T-helper 22 cell (primary cell): Measurements from ENCODE around the gene RAP2B.
"Not testable (repeated sequence)": the region's sequence is repeated elsewhere in the genome, so short reads cannot be mapped to it uniquely, and the experiment has no call there.

Experiments
- DNase-seq: peaks from one replicate; pipeline ENCODE4 v3.0.0-alpha.2; 2020; ENCODE audit warnings: low read depth

The RAP2B gene

GRCh38 chr3:153161714-153162512, at the start of gene RAP2B:
Gene RAP2B (plus strand): TSS chr3:153162226. CDS start chr3:153162694, 468 bp downstream.
- peak; percentile 92 for DNase-seq

- DNase-seq: no peak
These were observed 48.5 kb upstream of the RAP2B start for GRCh38 chr3:153113541-153113940.

GRCh38 chr3:153114270-153114669, 47.8 kb upstream of the RAP2B start:
- DNase-seq: not testable (repeated sequence)

GRCh38 chr3:153115326-153115725, 46.7 kb upstream of the RAP2B start:
- DNase-seq: no peak

- DNase-seq: no peak
These were observed 34.2 kb upstream of the RAP2B start for GRCh38 chr3:153127788-153128187.

DNA sequence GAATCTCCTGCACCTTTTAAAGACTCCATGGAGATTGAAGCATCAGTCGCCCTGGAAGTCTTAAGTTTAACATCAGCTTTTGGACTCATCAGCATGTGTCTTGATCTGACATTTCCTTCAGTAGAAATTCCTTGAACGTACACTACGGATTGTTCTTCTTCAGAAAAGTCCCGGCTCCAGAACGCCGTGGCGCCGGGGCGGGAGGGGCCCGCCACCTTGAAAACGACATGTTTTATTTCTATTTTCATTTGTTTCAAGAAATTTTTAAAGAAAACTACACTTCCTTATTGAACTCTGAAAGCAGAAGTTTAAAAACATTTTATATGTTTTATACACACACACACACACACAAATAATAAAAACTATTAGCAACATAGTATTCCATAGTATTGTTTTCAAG, 32.6 kb upstream of the RAP2B start:
- no peak for DNase-seq

- no peak for DNase-seq
These were observed 32.2 kb upstream of the RAP2B start for GRCh38 chr3:153129866-153130265.

- no peak for DNase-seq
These were observed 31.6 kb upstream of the RAP2B start for GRCh38 chr3:153130312-153130977.

GRCh38 chr3:153137626-153138025, 24.4 kb upstream of the RAP2B start:
- DNase-seq: no peak

GRCh38 chr3:153138276-153139210, 23.5 kb upstream of the RAP2B start:
- no peak for DNase-seq

GRCh38 chr3:153142961-153143360, 19.1 kb upstream of the RAP2B start:
- no peak for DNase-seq

- no peak for DNase-seq
These were observed 18.0 kb upstream of the RAP2B start for GRCh38 chr3:153144071-153144470.

GRCh38 chr3:153144779-153145178, 17.2 kb upstream of the RAP2B start:
- DNase-seq: no peak

GRCh38 chr3:153145454-153145853, 16.6 kb upstream of the RAP2B start:
- no peak for DNase-seq

DNA sequence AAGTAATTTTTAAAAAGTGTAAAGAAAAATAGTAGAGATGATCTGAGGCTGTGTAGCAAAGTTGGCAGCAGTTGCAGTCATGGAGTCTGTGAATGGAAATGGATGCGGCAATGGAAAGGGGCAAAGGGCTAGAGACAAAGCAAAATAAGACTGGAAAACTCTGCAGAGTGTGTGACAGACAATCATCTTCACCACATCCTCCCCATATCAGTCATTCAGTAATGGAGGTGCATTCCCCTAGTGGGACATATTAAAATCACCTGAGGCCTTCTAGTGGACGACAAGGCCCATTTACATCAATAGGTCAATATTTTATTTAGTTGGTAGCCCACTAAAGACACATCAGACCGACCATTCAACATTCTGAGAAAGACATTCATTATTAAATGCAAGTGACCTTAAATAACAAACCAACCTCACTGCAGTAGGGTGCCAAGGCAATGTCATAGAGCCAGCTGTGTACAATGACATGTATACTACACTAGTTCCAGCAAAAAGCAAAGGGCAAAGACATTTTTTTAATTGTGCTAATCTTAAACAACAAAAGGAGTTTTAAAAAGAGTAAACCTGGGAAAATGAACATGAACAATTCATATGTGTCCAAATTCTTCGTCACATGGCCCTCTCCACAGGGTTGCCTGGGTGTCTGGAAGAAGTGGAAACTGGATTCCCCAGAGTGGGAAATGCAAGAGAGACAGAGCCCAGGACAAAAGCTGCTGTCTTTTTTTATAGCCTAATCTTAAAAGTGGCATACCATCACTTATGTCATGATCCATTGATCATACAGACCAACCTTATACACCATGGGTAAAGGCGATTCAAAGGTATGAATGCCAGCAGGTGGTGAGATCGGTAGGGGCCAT, 15.6 kb upstream of the RAP2B start:
- DNase-seq: no peak

DNA sequence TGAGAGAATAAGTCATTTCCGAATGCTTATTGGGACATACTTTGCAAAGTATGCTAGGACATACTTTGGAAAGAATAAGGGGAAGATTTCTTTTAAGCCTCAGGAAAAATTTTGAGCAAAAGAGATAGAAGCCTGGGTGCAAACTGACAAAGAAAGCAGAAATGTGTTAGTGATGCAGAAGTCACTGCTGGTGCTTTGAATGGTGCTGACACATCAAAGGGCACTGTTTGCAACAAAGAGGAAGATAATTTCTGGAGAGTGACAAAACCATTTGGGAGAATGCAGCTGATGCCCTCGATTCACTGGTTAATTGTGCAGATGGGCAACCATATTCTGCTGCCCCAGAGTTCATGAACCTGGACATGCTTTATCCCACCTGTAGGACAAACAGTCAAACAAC, 11.0 kb upstream of the RAP2B start:
- DNase-seq: no peak

DNA sequence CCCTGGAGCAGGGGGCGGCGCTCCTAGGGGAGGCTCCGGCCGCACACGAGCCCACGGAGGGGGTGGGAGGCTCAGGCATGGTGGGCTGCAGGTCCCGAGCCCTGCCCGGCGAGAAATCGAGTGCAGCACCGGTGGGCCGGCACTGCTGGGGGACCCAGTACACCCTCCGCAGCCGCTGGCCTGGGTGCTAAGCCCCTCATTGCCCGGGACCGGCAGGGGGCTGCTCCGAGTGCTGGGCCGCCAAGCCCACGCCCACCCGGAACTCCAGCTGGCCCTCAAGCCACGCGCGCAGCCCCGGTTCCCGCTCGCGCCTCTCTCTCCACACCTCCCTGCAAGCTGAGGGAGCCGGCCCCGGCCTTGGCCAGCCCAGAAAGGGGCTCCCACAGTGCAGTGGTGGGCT, 6.2 kb upstream of the RAP2B start:
- not testable (repeated sequence) for DNase-seq

DNA sequence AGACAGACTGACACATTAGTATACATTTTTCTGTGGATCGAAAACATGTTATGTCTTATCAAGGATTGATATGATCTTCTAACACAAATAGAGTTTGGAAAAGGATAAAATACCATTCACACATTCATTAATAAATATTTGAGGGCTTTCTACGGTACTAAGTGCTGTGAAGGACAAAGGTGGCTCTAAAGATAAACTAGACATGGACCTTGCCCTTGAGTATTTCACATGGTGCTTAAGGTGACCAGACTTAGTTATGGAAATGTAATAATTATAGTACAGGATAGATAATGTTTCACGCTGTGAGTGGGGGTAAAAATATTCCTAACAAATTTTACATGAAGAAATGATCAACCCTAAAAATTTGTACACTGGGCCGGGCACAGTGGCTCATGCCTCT, 3.8 kb upstream of the RAP2B start:
- DNase-seq: no peak

- no peak for DNase-seq
These were observed 2.9 kb upstream of the RAP2B start for GRCh38 chr3:153158961-153159735.

GRCh38 chr3:153159771-153160397, 2.1 kb upstream of the RAP2B start:
- DNase-seq: no peak
